Hematopoietic multipotent progenitor cell treated with erythropoietin and hydrocortisone succinate and interleukin-3 and kit ligand, for 6 days (in vitro differentiated cells): Measurements from ENCODE around the gene GADD45G.

ENCODE experiments used
- DNase-seq: peaks from one replicate; pipeline ENCODE4 v3.0.0-alpha.2; 2015

The GADD45G gene

DNA sequence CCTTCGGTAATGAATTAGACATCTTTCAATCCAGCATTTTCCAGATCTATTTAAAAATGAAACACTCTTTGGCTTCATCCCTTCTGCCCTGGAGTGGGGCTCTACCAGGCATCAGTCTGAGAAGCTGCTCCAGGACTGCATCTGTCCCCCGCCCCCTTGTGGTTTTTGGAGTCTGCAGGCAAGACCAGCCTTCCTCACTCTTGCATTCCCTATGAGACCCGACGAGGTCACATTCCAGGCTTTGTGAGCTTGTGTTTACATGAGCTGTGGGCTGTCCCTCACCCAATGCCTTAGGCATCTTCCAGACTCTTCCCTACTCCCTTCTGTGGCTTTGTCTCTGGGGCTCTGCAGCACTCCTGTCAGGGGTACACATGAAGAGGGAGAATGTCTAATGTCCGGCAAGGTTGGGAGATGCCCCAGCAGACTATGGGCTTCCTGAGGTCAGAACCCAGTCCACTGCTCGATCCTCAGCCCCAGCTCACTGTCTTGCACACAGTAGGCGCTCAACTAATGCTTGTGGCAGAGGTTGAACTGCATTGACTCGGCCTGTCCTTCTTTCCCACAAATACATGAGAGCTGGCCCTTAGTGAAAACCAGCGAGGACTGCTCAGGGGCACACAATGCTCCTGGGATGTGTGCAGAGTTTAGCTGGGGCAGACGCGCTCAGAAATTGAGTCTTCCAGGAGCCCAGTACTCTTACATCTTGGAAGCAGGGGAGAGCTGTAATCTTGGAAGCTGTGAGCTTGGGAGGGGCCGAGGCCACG is 11.7 kb upstream of the GADD45G start:
- no peak for DNase-seq

- DNase-seq: peak; percentile 88
Measured at GRCh38 chr9:89593727-89594427, 10.9 kb upstream of the GADD45G start.

DNA sequence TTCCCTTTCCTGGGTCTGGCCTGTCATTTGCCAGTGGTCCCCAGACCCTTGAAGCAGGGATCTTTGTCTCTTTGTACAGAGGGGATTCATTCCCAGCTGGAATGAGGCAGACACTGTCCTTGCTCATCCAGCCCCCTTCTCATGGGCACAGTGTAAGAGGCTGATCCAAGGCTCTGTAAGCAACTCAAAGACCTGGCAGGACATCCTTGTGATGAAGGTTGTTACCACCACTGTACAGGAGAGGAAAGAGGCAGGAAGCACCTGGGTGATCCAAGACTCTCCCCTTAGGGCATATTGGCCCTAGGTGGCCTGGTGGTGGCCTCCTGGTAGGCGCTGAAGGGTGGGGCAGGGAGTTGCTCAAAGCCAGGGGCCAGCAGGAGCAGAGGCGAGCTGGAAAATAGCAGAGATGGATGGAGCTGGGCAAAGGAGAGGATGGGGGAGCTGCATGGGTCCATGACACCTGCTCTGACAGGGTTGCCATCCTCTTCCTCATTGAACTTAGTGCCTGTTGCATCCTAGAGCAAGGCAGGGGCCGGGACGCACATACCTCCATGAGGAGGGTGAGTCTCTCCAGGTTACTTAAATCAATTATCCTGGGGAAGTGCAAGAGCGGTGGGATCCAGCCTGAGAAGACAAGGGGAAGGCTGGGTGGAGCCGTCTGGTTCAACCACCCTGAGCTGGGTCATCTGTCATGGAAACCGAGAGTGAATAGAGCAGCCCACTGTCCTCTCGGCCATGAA is 9.8 kb upstream of the GADD45G start:
- DNase-seq: no peak

DNA sequence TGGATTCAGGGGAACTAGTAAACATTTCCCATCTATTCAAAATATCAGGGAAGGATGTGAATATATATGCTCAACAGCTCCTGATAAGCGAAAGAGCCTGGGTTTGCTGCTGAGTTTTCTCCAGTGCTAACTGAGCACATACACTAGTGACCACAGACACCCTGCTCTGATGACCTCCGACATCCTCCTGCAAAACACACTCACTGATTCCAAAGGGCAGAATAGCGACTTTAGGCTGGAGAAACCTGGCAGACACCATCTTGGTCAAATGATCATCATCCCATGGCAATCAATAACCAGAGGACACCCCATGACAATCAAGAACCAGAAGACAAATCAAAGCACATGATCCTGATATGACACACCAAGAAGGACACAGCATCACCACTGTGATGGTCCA is 9.2 kb upstream of the GADD45G start:
- no peak for DNase-seq

DNA sequence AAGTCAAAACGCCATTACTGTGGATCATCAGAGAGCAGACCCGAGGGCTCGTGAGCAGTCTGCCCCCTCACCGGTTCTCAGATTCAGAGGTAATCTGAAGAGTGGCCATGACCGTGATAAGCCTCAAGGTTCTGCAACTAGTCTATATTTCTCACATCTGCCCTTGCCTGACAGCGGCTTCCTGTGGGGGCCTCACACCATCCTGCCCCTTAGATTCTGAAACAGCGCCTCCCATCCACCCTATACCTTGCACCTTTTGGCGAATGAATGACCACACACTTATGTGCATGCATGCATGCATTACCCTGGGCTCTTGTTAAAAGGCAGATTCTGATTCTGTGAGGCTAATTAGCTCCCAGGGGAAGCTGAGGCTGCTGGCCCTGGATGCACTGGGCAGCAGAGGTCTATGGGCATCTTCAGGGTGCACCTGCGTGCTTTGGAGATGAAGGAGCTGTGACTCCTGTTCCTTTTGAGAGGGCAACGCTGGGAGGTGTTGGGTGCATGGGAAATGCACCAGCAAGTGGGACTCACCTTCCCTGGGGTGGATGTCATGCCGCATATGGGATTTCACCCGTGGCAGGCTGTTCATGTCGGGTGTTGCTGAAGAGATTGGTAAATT is 7.8 kb upstream of the GADD45G start:
- no peak for DNase-seq

DNA sequence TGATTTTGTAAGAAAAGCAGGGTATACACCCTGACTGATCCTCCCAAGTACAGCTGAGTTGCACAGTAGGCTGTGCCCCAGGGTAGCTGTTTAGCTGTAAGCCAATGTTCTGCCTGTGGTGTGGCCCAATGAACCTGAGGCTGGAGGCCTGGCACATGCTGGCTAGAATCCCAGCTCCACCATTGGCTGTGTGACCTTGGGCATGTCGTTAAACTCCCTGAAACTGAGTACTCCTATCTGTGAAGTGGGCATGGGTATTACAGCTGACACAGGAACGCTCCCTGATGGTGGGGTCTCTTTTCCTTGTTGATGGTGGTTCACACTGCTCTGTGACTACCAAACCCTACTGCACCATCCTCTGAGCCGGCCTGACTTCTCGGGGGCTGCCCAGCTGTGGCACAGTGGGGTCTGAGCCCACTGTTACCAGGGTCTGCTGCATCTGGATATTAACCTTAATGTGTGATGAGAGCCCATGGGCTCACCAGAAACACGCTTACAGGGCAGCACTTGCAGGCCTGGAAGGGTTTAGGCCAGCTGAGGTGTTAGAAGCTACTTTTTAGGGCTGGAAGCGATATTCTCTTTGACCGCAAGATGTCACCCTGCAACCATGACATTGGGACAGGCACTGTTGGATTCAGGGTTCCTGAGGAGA is 7.0 kb upstream of the GADD45G start:
- peak; percentile 81 for DNase-seq

DNA sequence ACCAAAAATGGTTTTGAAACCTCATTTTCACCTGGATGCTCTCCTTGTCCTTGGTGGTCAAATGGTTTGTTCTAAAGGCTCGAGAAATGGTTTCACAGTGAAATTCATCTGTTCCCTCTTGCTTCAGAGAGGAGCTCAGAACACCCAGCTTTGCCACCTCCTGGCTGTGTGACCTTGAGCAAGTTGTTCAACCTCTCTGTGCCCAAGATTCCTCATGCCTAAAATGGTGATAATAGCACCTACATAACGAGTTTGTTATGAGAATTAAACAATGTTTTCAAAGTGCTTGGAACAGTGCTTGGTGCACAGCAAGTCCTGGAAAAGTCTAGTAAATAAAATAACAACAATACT is 6.5 kb upstream of the GADD45G start:
- DNase-seq: no peak

- DNase-seq: no peak
Measured at GRCh38 chr9:89598926-89599325, 5.9 kb upstream of the GADD45G start.

DNA sequence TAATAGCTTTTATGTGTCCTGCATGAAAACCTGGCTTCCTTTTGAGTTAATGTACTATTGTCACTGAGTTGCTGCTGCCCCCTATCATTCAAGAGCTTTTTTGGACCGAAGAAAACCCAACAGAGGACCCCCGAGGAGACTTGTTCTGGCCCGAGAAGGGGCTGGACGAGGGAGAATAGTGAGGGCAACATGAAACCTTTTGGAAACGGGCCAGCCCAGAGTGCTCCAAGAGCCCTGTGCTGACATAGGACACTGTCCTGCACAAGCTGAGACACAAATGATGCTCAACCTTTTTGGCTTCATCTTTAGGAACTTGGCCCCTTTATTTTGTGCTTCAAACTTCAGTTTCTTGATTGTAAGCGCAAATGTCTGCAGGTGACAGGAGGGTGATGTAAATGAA is 4.0 kb upstream of the GADD45G start:
- no peak for DNase-seq

DNA sequence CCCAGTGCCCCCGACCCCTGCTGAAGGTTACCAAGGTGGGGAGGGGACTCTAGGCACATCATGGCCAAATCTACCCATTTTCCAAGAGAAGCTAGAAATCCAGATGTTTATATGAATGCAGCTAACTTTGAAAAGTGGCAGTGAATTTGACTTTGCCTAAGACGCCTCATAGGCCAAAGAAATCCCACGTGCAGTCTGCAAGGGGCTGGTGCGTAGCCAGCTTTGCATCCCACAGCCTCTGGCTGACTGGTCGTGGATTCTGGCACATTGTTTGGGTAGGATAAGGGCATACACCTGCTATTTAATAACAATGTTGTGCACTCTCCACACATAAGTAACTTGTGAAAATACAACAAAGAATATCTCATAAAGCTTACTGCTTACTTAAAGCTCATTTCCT is 3.5 kb upstream of the GADD45G start:
- DNase-seq: no peak

DNA sequence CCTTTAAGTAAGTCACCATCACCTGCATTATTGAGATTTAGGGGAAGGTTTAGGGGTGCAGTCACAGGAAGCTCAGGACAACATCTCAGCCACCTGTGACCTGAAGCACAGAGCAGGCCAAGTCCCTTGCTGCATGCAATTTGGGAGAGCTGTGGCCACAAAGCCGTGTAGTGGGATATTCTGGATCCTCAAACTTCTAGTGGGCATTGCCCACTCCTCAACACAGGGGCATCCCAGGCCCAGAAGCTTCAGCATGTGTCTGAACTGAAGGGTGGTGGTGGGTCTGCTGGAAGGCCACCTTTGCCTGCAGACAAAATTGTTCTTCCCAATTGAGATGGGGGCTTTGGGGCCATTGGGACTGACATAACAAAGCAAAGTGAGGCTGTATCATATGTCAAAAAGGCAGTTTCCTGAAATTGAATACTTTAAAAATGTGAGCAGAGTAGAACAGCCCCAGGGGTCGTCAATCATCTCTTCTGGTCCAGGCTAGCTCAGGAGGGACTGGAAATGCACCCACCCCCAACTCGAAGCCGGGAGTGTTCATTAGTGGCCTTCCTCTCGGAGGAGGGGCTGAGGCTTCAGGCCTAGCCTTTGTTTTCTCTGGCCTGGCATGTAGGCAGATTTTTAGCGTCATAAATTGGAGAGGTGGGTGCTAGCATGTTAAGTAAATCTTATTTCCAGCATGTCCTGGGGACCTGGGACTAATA is 2.8 kb upstream of the GADD45G start:
- no peak for DNase-seq

GRCh38 chr9:89602978-89603766 is 1.6 kb upstream of the GADD45G start:
- DNase-seq: peak; percentile 93

DNA sequence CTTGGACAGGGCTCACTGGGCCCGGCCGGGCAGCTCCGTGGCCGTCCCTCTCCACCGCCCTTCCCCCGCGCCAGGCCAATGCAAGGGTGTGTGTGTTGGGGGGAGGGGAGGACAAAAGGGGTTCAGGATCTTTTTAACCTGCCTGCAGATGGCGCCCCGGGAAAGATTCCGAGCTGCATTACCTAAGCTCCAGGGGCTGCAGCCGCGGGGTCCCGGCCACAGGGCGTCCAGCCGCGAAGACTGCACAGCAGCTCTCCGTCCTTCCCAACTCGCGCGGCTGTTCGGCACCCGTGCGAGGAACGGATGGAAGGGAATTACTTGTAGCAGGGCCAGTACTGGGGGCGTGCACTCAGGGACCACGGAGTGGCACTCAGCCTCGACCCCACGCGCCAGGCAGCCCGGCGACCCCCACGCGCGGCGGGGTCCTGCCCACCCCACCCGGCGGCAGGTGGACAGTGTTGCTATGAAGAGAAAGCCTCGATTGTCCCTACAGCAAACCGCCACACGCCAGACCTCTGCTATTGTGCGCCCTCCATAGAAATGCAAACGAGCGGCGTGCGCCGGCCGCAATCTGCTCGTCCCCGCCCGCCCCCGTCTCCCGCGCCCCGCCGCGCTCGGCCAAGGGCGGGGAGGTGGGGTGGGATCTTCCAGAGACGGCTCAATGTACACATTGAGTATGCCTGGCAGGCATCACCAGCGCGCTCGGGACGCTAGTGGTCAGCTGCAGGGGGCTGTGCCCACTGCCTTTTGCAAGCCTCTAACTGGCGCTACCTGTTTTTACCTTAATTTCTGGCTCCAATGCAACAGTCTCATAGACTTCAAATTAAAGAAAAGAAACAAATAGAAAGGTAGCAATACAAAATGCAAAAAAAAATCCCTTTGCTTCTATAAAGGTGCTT is 796 bp upstream of the GADD45G start:
- DNase-seq: peak; percentile 65

- peak; percentile 57 for DNase-seq
Measured at GRCh38 chr9:89605465-89606048, 745 bp downstream of the GADD45G start.

DNA sequence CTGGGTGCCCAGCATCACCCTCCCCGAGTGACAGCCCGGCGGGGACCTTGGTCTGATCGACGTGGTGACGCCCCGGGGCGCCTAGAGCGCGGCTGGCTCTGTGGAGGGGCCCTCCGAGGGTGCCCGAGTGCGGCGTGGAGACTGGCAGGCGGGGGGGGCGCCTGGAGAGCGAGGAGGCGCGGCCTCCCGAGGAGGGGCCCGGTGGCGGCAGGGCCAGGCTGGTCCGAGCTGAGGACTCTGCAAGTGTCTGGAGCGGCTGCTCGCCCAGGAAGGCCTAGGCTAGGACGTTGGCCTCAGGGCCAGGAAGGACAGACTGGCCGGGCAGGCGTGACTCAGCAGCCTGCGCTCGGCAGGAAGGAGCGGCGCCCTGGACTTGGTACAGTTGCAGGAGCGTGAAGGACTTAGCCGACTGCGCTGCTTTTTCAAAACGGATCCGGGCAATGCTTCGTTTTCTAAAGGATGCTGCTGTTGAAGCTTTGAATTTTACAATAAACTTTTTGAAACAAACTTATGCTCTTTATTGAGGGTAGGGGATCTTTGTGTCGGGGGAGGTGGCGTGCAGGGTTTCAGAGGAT is 1.3 kb downstream of the GADD45G start:
- peak; percentile 73 for DNase-seq

GRCh38 chr9:89606624-89607311 is 2.0 kb downstream of the GADD45G start:
- DNase-seq: peak; percentile 94

DNA sequence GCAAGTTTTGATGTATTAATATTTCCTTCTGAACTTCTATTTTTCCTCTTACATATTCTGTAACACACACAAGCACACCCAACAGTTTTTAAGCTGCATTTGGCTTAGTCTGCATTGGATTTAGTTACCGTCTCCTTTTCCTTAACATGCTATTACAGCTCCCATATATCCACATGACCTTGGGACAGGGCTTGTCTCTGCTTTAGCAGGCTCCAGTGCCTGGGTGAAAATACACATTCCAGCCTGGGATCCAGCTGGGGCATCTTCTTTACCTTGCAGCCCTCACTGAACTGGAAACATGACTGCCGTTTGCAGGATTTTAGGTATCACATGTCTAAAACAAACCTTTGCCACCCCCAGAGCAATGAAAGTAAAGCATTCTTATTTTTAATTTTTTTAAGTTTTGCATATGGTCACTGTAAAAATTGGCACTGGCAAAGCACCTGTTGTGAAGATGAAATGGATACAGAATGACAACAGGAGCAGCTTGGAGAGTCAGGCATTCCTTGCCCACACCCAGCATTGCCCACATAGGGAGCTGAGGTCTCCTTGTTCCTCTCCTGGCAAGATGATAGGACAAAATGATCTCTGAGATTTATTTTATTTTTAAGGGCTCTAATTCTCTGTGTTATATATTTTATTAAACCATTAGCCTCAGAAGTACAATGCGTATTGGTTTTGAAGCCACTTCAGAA is 4.0 kb downstream of the GADD45G start:
- no peak for DNase-seq

GRCh38 chr9:89609426-89610006 is 4.7 kb downstream of the GADD45G start:
- no peak for DNase-seq
